K562 (cell line): ENCODE results near the gene PEF1. TPM values are rescaled to one million over a fixed set of nuclear protein-coding genes. Genes with fewer than 3 reads are reported as not detected.

ENCODE experiments used
- ATAC-seq: fragments of 200-7000 bp; cut with Tn5 transposase; 3 replicates; pipeline ENCODE4 v1.9.1; 2020; ENCODE audit warnings: moderate library complexity
- BruUV-seq: library from RNA; stranded (reverse); fragments of 400-500 nt; replicated peaks from 2 replicates; lab custom pipeline; 2021; lab: Mats Ljungman, UMichigan
- CTCF ChIA-PET: fragments of 300-600 bp; formaldehyde crosslinking; extraction: SDS; loops from one replicate; lab custom pipeline; 2021; ENCODE audit warnings: low intra/inter-chr PET ratio; lab: Yijun Ruan, JAX
- POLR2A ChIA-PET: fragments of 300-600, 350-650 bp; sonication (Branson Sonifier 250); formaldehyde crosslinking; extraction: SDS; loops from one replicate; lab custom pipeline; 2021; ENCODE audit warnings: antibody characterized with exemption, inconsistent platforms; lab: Yijun Ruan, JAX
- DNase-seq, 4 experiments: peaks; one replicate each; pipeline versions ENCODE4 v3.0.0 to v3.0.0-alpha.2; 2011 to 2018; ENCODE audit warnings: low spot score in 3 of 4, mixed read lengths in 3 of 4; ENCODE audit errors: extremely low read depth in 1 of 4
- FAIRE-seq: peaks from 2 replicates; lab custom pipeline; 2011; peaks lifted over from hg19 to GRCh38; lab: Jason Lieb, UNC
- H2AFZ ChIP-seq: 2 replicates; pipeline ENCODE4 v1.6.0; 2011; ENCODE audit warnings: low read depth, low read length, control low read depth, inconsistent platforms
- H3K27ac ChIP-seq: fragments of 200-600 bp; 3 replicates; pipeline ENCODE4 v1.8.0; 2011; ENCODE audit warnings: low read depth, mild to moderate bottlenecking, control low read depth, inconsistent platforms, low read length, moderate library complexity, mixed read lengths; ENCODE audit errors: extremely low read depth
- H3K27me3 ChIP-seq, 2 experiments: fragments of 300-600 bp in 1 of 2; 2 replicates in 1 of 2; 3 replicates in 1 of 2; pipeline versions ENCODE4 v1.6.0 to v1.8.0; 2011; ENCODE audit warnings: inconsistent platforms in 2 of 2, low read length in 2 of 2, mild to moderate bottlenecking in 1 of 2, mixed read lengths in 1 of 2, moderate library complexity in 1 of 2; ENCODE audit not compliant: control insufficient read depth in 2 of 2, insufficient read depth in 2 of 2
- H3K36me3 ChIP-seq: fragments of 300-600 bp; 3 replicates; pipeline ENCODE4 v1.8.0; 2011; ENCODE audit warnings: mild to moderate bottlenecking, low read length, inconsistent platforms; ENCODE audit not compliant: control insufficient read depth, insufficient read depth
- H3K4me1 ChIP-seq, 2 experiments: fragments of 200-600 bp in 1 of 2; replicated peaks in 1 of 2; 2 replicates in 1 of 2; 3 replicates in 1 of 2; pipeline versions ENCODE4 v1.5.1 to v1.8.0; 2011; ENCODE audit warnings: inconsistent platforms in 2 of 2, low read length in 2 of 2, mild to moderate bottlenecking in 1 of 2, mixed read lengths in 1 of 2, moderate library complexity in 1 of 2; ENCODE audit not compliant: control insufficient read depth in 2 of 2, insufficient read depth in 2 of 2
- H3K4me2 ChIP-seq: 2 replicates; pipeline ENCODE4 v1.6.1; 2011; ENCODE audit warnings: low read length, control low read depth, inconsistent platforms, mixed read lengths; ENCODE audit not compliant: insufficient read depth
- H3K4me3 ChIP-seq: fragments of 200-600 bp; sonication (generic), shearing (Covaris generic); 2 replicates; pipeline ENCODE4 v1.5.1; 2016; ENCODE audit warnings: control low read depth, inconsistent platforms
- H3K79me2 ChIP-seq: fragments of 200-600 bp; 3 replicates; pipeline ENCODE4 v1.8.0; 2011; ENCODE audit warnings: low read length, inconsistent platforms; ENCODE audit not compliant: control insufficient read depth, insufficient read depth
- H3K9ac ChIP-seq, 2 experiments: 2 replicates each; pipeline versions ENCODE4 v1.6.0 to v1.6.1; 2011; ENCODE audit warnings: low read depth in 2 of 2, low read length in 2 of 2, control low read depth in 1 of 2, inconsistent platforms in 1 of 2, mild to moderate bottlenecking in 1 of 2, mixed read lengths in 1 of 2; ENCODE audit not compliant: insufficient read depth in 1 of 2
- H3K9me1 ChIP-seq: one replicate; pipeline ENCODE4 v1.6.0; 2011; ENCODE audit warnings: inconsistent platforms, mild to moderate bottlenecking, low read length, moderate library complexity; ENCODE audit not compliant: control insufficient read depth, insufficient read depth
- H3K9me3 ChIP-seq: replicated peaks from 2 replicates; pipeline ENCODE4 v1.5.1; 2011; ENCODE audit warnings: low read depth, low read length, inconsistent platforms; ENCODE audit not compliant: control insufficient read depth, insufficient read depth
- H4K20me1 ChIP-seq: replicated peaks from 2 replicates; pipeline ENCODE4 v1.6.1; 2011; ENCODE audit warnings: low read length, inconsistent platforms, mixed read lengths; ENCODE audit not compliant: control insufficient read depth, insufficient read depth
- GABPA ChIP-seq: fragments of 200-800 bp; sonication (Bioruptor generic); conservative IDR thresholded peaks from 2 replicates; pipeline ENCODE4 v1.6.1; 2016; ENCODE audit warnings: low read depth, missing genetic modification characterization, missing compliant biosample characterization
- MLX ChIP-seq, 2 experiments: fragments of 450-650 bp in 1 of 2; sonication (generic) in 1 of 2; formaldehyde crosslinking; conservative IDR thresholded peaks; 2 replicates each; pipeline versions ENCODE4 v1.4.0 to v1.8.1; 2020 to 2022; ENCODE audit warnings: mild to moderate bottlenecking in 1 of 2, missing genetic modification reagents in 1 of 2
- MTA3 ChIP-seq: fragments of 450-650 bp; formaldehyde crosslinking; IDR thresholded peaks from 2 replicates; pipeline ENCODE4 v1.6.1; 2017; ENCODE audit warnings: mild to moderate bottlenecking, borderline replicate concordance
- TCFL5 ChIP-seq: fragments of 250-450 bp; sonication (Bioruptor Pico); conservative IDR thresholded peaks from 2 replicates; pipeline ENCODE4 v1.6.1; 2021; ENCODE audit warnings: mild to moderate bottlenecking, moderate library complexity, matching md5 sums
- ZNF121 ChIP-seq: sonication (generic); formaldehyde crosslinking; conservative IDR thresholded peaks from 2 replicates; pipeline ENCODE4 v1.8.0; 2022; ENCODE audit warnings: missing genetic modification reagents
- WGBS: fragments of 100-300 bp; shearing (Covaris generic); methylation state at CpG from one replicate; pipeline ENCODE4 v1.1.6; 2016; ENCODE audit warnings: low coverage, mixed read lengths; ENCODE audit not compliant: insufficient coverage; ENCODE audit errors: missing lambda C conversion rate; 5-methylcytosine and 5-hydroxymethylcytosine counted together
- in situ Hi-C: fragments of 300-500 bp; cut with MboI; formaldehyde crosslinking; loops from 4 replicates; pipeline ENCODE4 v1.15.0; 2018; ENCODE audit warnings: inconsistent platforms, mixed read lengths
- intact Hi-C: fragments of 100-400 bp; cut with micrococcal nuclease; formaldehyde crosslinking; loops from 2 replicates; pipeline ENCODE4 v1.14.2; 2022
- polyA plus RNA-seq, 8 experiments: library from polyadenylated mRNA; depleted of rRNA in 4 of 8; stranded (reverse) in 5 of 8; unstranded in 3 of 8; fragments of >200 nt; fragmentation: Nextera tagmentation in 2 of 8; fragmentation: Illumina TruSeq in 1 of 8; extraction: Ambion mirVana in 2 of 8; extraction: Trizol in 1 of 8; gene quantifications; 2 replicates each; pipeline versions ENCODE4 v1.2.1 to v1.2.3, GENCODE V29; 2011 to 2014; ENCODE audit warnings: inconsistent platforms in 1 of 8, missing spikeins in 1 of 8
- total RNA-seq, 7 experiments: library from RNA; depleted of rRNA in 6 of 7; stranded (reverse); fragments of >200 nt in 6 of 7; fragmentation: Illumina TruSeq in 2 of 7; extraction: Trizol in 2 of 7; gene quantifications; 2 replicates each; pipeline versions ENCODE4 v1.2.1 to v1.2.3, GENCODE V29; 2011 to 2021; ENCODE audit warnings: low replicate concordance in 1 of 7

Gene PEF1
- total and polyA plus RNA-seq, 9 of the 15 experiments (the other 6 are each of a cell fraction or from before 2014, with no cell fraction given): 26.3 to 95.5 (median 61.9) TPM

DNA sequence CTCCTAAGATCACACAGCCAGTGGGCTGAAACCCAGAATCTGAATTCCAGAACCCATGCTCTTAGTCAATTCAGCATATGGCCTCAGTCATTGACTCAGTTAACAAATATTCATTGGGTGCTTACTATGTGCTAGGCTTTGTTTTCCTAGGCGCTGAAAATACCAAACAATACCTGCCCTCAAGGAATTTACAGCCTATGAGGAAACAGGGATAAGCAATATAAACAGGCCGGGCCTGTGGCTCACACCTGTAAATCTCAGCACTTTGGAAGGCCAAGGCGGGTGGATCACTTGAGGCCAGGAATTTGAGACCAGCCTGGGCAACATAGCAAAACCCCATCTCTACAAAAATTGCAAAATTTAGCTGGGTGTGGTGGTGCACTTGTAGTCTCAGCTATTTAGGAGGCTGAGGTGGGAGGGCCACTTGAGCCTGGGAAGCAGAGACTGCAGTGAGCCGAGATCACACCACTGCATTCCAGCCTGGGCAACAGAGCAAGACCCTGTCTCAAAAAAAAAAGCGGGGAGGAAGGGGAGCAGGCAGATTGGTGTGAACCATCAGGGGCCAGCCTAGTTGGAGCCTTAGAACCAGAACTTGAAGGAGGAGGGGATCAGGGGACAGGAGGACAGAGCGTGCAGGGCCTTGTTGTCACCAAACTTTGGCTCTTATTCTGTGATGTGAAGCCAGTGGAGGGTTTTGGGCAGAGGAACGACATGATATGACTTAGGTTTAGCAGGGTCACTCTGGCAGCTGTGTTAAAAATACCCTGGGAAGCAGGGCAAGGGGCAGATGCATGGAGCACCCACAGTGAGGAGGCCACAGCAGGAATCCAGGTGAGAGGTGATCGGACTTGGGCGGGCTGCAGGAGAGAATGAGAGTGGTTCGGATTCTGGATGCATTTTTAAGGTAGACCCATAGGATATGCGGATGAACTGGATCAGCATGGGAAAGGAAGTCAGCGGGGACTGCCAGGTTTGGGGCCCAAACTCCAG lies 62.6 kb downstream of the PEF1 start:
- peak; percentile 19 for FAIRE-seq
- Histone ChIP-seq H3K36me3 (no peaks in the 10 kb centered on the region), H3K9me3 (no peaks in the 10 kb centered on the region), H3K79me2 (no peaks in the 10 kb centered on the region), H3K4me1 (peaks cover 2 to 18% of the 10 kb centered on the region in 2 experiments; a peak in 4 of 5 replicates), H3K27ac (no peak overlapping the region), H3K4me3 (no peak overlapping the region), H3K9me1 (no peaks in the 10 kb centered on the region), H3K4me2 (no peak overlapping the region), H3K27me3 (peaks cover 35 to 83% of the 10 kb centered on the region in 2 experiments; a peak in 4 of 5 replicates), H3K9ac (no peak overlapping the region), H2AFZ (no peak overlapping the region), H4K20me1 (peaks cover 14% of the 10 kb centered on the region)
- in situ Hi-C loops (no loop called here), intact Hi-C loops (no loop called here)
- TF ChIP-seq MTA3: no peak
- TF ChIP-seq MLX (CRISPR knock-in tag; conservative IDR thresholded peaks at IDR 0.05): no peak
- TF ChIP-seq TCFL5 (CRISPR knock-in tag): no peak
- no peak for TF ChIP-seq GABPA (tag)
- 0 out of 2 replicates have a peak, but pooled peaks have one; percentile 8 for TF ChIP-seq ZNF121 (CRISPR knock-in tag)
- 1% methylated on average over 12 of the region's 12 CpGs for WGBS
- ChIA-PET CTCF (no interaction called here), POLR2A (interaction anchor here (0.6 to 1.2 kb wide), 2 partner anchors 9 to 21 kb away, joined by 3 to 4 read pairs; no protein-coding TSS in a partner anchor)
- DNase-seq: peak in 1 of 4 experiments; percentile 10
- BruUV-seq: no TSS peak
- ATAC-seq: no peak
